GM18508 (cell line): ENCODE data around the gene ST3GAL4.
"Not testable (repeated sequence)": the region's sequence is repeated elsewhere in the genome, so short reads cannot be mapped to it uniquely, and the experiment has no call there.

Source experiments
- ATAC-seq: cut with Tn5 transposase; IDR thresholded peaks from one replicate; pipeline ENCODE4 v1.9.1; 2021; ENCODE audit warnings: moderate number of reproducible peaks; ENCODE audit not compliant: insufficient read depth, unreplicated experiment

Gene ST3GAL4

DNA sequence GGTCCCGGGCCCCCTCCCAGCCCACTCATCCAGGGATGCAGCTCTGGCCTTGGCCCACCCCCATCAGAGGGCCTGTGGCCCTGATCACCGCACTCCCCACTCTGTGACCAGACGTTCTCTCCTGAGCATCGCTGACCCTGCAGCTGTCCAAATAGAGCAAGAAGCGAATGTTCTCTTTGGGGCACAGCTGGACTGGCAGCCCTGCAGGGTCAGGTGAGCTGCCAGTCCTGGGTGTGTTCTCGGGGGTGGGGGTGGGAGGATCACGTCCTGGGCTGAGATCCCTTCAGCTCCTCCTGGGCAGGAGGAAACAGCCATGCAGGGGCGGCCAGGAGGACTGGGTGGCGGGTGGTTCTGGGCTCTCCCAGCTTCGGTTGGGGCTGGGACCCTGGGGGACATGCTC is 26.5 kb downstream of the ST3GAL4 start:
- ATAC-seq, result not testable (repeated sequence)

GRCh38 chr11:126382641-126383040 is 27.2 kb downstream of the ST3GAL4 start:
- not testable (repeated sequence) for ATAC-seq

DNA sequence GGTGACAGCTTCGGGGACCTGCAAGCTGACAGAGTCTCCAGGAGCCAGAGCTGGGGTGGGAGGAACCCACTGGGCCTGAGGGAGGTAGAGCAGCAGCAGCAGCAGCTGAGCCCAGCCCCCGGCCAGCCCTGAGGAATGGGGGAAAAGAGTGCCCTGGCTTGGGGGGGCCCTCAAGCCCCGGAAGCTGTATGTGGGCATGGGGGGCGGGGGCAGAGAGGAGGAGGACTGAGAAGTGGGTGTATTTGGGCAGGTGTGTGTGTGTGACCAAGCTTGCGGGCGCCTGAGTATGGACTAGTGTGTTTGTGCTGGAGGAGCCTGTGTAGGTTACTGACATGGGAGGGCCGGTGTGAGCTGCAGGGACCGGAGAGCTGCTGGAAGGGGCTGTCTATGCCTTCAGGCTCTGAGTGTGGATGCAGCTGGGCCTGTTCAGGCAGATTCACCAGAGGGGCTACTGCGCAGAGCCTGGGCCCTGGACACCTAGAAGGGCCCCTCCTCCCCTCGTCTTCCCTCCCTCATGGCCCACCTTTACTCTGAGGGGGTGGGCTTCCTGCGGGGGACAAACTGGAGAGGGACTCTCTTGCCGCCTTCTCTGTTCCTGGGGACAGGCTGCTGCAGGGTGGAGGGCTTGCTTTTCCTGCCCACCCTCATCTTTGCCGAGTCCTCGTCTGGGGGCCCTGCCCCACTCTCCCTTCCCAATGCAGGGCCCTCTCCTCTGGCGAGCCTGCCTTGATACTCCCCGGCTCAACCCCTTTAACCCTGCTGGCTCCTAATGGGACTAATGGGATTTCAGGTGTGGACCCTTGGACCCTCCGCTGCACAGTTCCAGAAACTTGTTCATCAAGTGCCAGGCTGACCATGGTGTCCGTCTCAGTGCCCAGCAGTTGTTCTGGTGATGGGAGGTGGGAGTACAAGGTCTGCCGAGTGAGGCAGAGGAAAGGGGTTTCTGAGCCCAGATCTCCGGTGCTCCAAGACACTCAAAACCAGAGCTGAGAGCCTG is 28.2 kb downstream of the ST3GAL4 start:
- no peak for ATAC-seq

DNA sequence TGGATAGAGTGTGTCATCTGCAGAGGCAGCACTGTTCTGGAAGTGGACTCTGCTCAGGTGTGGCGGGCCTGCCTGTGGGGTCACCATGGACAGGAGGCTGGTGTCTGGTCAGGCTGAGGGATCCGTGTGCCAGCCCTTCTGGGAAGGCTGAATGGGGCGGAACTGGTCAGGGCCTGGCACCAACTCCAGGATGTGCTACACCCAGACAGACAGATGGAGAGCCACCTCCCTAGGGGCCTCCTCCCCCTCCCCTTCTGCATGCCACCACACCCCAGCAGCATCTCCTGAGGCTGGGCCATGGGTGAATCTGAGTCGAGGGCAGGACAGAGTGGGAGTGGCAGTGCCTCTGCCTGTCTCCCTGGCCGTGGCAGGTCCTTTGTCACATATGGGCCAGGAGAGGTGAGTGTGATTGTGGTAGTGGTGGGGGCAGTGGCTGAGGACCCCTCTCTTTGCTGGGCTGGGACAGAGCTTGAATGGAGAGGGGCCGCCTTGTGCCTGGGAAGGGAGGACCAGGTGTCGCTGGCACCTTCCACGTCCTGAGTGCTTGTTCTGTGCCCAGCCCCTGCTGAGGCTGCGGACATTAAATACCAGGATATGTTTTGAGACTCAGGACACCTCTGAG is 29.1 kb downstream of the ST3GAL4 start:
- ATAC-seq, result no peak

GRCh38 chr11:126385991-126386728 is 30.7 kb downstream of the ST3GAL4 start:
- ATAC-seq, result no peak

DNA sequence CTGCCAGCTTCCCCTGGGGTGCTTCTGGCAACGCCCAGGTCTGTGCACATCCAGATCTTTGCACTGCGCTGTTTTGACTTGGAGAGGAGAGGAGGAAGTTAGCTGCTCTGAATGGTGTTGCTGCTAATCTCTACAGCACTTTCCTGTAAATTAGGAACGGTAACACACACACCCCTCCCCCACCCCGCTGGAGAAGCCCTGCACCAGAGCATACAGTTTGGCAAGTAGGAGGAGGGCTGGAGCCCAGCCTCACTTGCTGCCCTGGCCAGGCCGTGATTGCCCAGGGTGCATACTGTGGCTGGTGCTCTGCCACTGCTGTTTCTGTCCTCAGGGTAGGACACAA is 31.2 kb downstream of the ST3GAL4 start:
- ATAC-seq, result not testable (repeated sequence)

DNA sequence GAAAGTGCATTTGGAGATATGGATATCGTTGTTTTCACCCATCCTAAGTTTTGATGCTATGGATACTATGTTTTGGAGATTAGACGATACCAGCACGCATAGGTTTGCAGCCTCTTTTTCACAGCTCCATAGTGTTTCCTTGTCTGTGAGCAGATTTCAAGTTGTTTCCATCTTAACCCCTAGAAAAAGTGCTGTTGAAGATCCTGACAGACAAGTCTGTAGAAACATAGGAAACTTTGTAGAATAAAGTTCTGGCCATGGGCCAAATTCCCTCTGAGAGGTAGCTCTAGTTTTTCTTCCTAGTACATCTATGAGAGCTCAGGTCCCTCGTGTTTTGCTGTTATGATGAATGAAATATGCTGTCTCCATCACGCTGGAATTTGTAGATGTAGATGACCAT is 32.4 kb downstream of the ST3GAL4 start:
- no peak for ATAC-seq

GRCh38 chr11:126390272-126390867 is 34.9 kb downstream of the ST3GAL4 start:
- no peak for ATAC-seq

- no peak for ATAC-seq
Observed at GRCh38 chr11:126391286-126391954, 35.9 kb downstream of the ST3GAL4 start.

- no peak for ATAC-seq
Observed at GRCh38 chr11:126391970-126392632, 36.6 kb downstream of the ST3GAL4 start.

DNA sequence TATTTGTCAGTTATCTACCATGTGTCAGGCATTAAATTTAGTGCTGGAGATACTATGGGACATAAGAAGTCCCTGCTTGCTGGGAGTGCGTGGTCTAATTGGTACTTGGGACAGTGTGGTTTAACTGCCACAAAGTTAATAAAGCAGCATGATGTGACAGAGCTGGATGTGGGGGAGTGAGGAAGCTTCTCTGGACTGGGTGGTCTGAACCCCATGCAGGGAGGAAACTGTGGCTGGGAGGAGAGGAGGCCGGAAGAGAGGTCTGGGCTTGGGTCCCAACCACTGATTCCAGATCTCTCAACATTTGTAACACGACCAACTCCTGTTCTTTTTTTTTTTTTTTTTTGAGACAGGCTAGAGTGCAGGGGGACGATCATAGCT is 37.1 kb downstream of the ST3GAL4 start:
- no peak for ATAC-seq

GRCh38 chr11:126393143-126393542 is 37.7 kb downstream of the ST3GAL4 start:
- ATAC-seq, result no peak

DNA sequence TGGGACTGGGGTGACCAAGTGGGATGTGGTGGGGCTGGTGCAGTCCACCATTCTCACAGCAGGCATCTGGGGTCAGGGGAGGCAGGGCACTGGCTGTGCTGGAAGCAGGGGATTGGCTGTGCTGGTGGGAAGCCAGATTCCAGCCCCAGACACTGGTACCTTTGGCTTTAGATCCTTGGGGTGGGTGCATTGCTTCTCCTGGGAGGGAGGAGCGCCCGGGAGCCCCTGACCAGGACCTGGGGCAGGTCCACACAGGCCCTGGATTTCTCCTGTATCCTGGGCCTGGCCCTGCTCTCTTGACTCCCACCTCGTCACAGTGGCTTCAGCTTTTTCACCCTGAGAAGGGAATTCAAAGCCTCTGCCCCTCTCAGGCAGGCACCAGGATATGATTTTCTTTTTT is 38.5 kb downstream of the ST3GAL4 start:
- no peak for ATAC-seq

DNA sequence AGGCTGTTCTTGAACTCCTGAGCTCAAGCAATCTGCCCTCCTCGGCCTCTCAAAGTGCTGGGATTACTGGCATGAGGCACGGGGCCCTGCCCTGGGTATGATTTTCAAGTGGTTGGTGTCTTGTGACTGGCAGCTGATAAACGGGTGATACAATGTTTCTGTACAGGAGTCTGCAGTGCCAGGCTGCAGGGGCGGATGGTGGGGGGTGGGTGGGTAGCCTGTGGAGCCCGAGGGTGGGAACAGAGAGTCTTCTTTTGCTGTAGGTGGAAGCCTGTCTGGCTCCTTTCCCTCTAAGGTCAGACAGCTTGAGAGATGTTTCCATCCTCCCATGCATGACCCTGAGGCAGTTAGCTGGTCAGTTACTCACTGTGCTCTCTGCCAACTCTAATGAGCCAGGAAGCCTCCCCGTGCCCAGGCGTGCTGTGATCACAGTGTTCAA is 39.2 kb downstream of the ST3GAL4 start:
- ATAC-seq, result not testable (repeated sequence)

DNA sequence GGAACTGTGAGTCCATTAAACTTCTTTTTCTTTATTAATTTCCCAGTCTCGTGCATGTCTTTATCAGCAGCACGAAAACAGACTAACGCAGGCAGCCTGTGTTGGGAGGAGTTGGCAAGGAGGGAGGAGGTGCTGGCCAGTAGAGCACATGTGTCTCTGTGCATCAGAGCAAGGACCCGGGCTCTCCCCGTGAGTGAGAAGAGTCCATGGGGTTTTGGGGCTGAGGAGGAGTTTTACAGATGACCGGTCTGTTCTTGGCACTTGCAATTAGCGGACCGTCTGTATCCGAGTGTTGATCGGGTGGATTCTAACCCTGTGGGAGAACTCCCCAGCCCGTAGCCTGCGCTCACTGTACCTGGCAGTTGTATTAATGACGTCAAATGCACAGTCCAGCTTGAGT is 40.3 kb downstream of the ST3GAL4 start:
- ATAC-seq, result not testable (repeated sequence)

- not testable (repeated sequence) for ATAC-seq
Observed at GRCh38 chr11:126396266-126396665, 40.8 kb downstream of the ST3GAL4 start.

DNA sequence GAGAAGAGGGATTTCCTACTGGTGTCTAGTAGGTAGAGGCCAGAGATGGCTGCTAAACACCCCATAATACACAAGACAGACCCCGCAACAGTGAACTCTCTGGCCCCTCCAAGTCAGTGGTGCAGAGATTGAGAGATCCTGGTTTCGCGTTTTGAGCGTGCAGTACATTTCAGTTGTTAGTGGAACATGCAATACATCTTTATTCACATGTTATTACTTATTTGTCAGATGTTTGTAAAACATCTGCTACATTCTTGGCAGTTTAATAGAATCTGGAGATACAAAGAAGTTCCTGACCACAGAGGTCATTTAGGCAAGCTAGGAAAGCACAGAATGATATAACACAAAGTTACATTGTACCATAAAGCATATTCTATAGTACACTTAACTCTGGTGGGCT is 41.5 kb downstream of the ST3GAL4 start:
- ATAC-seq, result no peak

GRCh38 chr11:126398296-126398695 is 42.8 kb downstream of the ST3GAL4 start:
- no peak for ATAC-seq

GRCh38 chr11:126398721-126399120 is 43.2 kb downstream of the ST3GAL4 start:
- no peak for ATAC-seq
